HepG2 (cell line): ENCODE data around the gene POLDIP3. TPM values are rescaled to one million over a fixed set of nuclear protein-coding genes. Genes with fewer than 3 reads are reported as not detected.

ENCODE experiments used
- BHLHE40 ChIP-seq: IDR thresholded peaks from 2 replicates; pipeline ENCODE4 v1.6.1; 2011; ENCODE audit warnings: low read length, improper control_type of control experiment
- ELF3 ChIP-seq: IDR thresholded peaks from 2 replicates; pipeline ENCODE4 v1.6.1; 2016; ENCODE audit warnings: missing genetic modification reagents, missing compliant biosample characterization
- ELF4 ChIP-seq: sonication (generic); formaldehyde crosslinking; IDR thresholded peaks from 2 replicates; pipeline ENCODE4 v1.5.0; 2020; ENCODE audit warnings: missing genetic modification reagents, mild to moderate bottlenecking, moderate library complexity, borderline replicate concordance
- FOXP1 ChIP-seq, 2 experiments: fragments of 450-650 bp in 1 of 2; IDR thresholded peaks; 2 replicates each; pipeline ENCODE4 v1.6.1; 2017 to 2018; ENCODE audit warnings: antibody characterized with exemption in 1 of 2
- KLF13 ChIP-seq: sonication (generic); formaldehyde crosslinking; IDR thresholded peaks from 2 replicates; pipeline ENCODE4 v1.4.0; 2020; ENCODE audit warnings: mild to moderate bottlenecking, missing genetic modification reagents
- MYC ChIP-seq: sonication (generic); formaldehyde crosslinking; IDR thresholded peaks from 2 replicates; pipeline ENCODE4 v1.9.0; 2021; ENCODE audit warnings: missing genetic modification reagents, borderline replicate concordance
- NONO ChIP-seq, 2 experiments: fragments of 450-650 bp in 1 of 2; sonication (generic) in 1 of 2; formaldehyde crosslinking in 1 of 2; IDR thresholded peaks in 1 of 2; conservative IDR thresholded peaks in 1 of 2; 2 replicates each; pipeline versions ENCODE4 v1.6.1 to v1.8.0; 2017 to 2022; ENCODE audit warnings: mild to moderate bottlenecking in 1 of 2, missing genetic modification reagents in 1 of 2, moderate library complexity in 1 of 2
- NR2F6 ChIP-seq, 2 experiments: IDR thresholded peaks; 2 replicates each; pipeline ENCODE4 v1.6.1; 2016; ENCODE audit warnings: antibody characterized with exemption in 1 of 2, mild to moderate bottlenecking in 1 of 2
- RBM22 ChIP-seq: fragments of 200-400 bp; formaldehyde crosslinking; optimal IDR thresholded peaks from 2 replicates; pipeline ENCODE3; 2017; ENCODE audit warnings: mild to moderate bottlenecking, low read length, moderate library complexity
- RBM39 ChIP-seq: fragments of 200-400 bp; formaldehyde crosslinking; IDR thresholded peaks from one replicate; pipeline ENCODE4 v1.6.1; 2018; ENCODE audit warnings: antibody characterized with exemption, mild to moderate bottlenecking, low read depth, low read length; ENCODE audit not compliant: poor library complexity, severe bottlenecking
- RELA ChIP-seq: sonication (generic); formaldehyde crosslinking; IDR thresholded peaks from 2 replicates; pipeline ENCODE4 v1.4.0; 2020; ENCODE audit warnings: missing genetic modification reagents
- RNF2 ChIP-seq: fragments of 450-650 bp; conservative IDR thresholded peaks from 2 replicates; pipeline ENCODE4 v1.6.1; 2016; ENCODE audit warnings: low read depth
- SNRNP70 ChIP-seq: fragments of 200-400 bp; formaldehyde crosslinking; IDR thresholded peaks from 2 replicates; pipeline ENCODE4 v1.6.1; 2017; ENCODE audit warnings: mild to moderate bottlenecking, low read depth, low read length, moderate library complexity
- SOX13 ChIP-seq, 3 experiments: fragments of 450-650 bp in 1 of 3; sonication (generic) in 1 of 3; formaldehyde crosslinking in 1 of 3; IDR thresholded peaks in 2 of 3; conservative IDR thresholded peaks in 1 of 3; 2 replicates each; pipeline versions ENCODE4 v1.5.0 to v1.6.1; 2016 to 2020; ENCODE audit warnings: antibody characterized with exemption in 1 of 3, mild to moderate bottlenecking in 1 of 3, missing compliant biosample characterization in 1 of 3, missing genetic modification reagents in 1 of 3, moderate library complexity in 1 of 3
- ZMYM4 ChIP-seq: sonication (generic); formaldehyde crosslinking; IDR thresholded peaks from 2 replicates; pipeline ENCODE4 v1.8.1; 2023; ENCODE audit warnings: mild to moderate bottlenecking, missing genetic modification reagents
- ZNF251 ChIP-seq: sonication (generic); formaldehyde crosslinking; IDR thresholded peaks from 2 replicates; pipeline ENCODE4 v1.9.0; 2021; ENCODE audit warnings: mild to moderate bottlenecking, missing genetic modification reagents
- ZNF563 ChIP-seq: sonication (generic); formaldehyde crosslinking; IDR thresholded peaks from 2 replicates; pipeline ENCODE4 v1.8.0; 2022; ENCODE audit warnings: mild to moderate bottlenecking, moderate library complexity, missing genetic modification reagents
- polyA plus RNA-seq, 8 experiments: library from polyadenylated mRNA; depleted of rRNA in 3 of 8; stranded (reverse) in 7 of 8; unstranded in 1 of 8; fragments of >200 nt; fragmentation: Illumina TruSeq in 4 of 8; extraction: Trizol in 4 of 8; gene quantifications; 2 replicates each; pipeline versions ENCODE4 v1.2.1 to v1.2.3, GENCODE V29; 2011 to 2016; ENCODE audit warnings: low read depth in 4 of 8, missing spikeins in 1 of 8, mixed read lengths in 1 of 8; ENCODE audit not compliant: insufficient read depth in 1 of 8
- total RNA-seq, 5 experiments: library from RNA; depleted of rRNA; stranded (reverse); fragments of >200 nt; fragmentation: Illumina TruSeq; extraction: Trizol; gene quantifications; 2 replicates each; pipeline ENCODE4 v1.2.3, GENCODE V29; 2016; ENCODE audit warnings: low read depth in 1 of 5
- TF ChIP-seq, protein P1 (sequence below): sonication (generic); formaldehyde crosslinking; IDR thresholded peaks from 2 replicates; pipeline ENCODE4 v1.5.0; 2020; ENCODE audit warnings: missing genetic modification reagents
- TF ChIP-seq, protein P2 (sequence below): sonication (generic); formaldehyde crosslinking; IDR thresholded peaks from 2 replicates; pipeline ENCODE4 v1.5.0; 2020; ENCODE audit warnings: missing genetic modification reagents
- TF ChIP-seq, protein P3 (sequence below): sonication (generic); formaldehyde crosslinking; IDR thresholded peaks from 2 replicates; pipeline ENCODE4 v1.8.1; 2023; ENCODE audit warnings: mild to moderate bottlenecking, moderate library complexity, missing genetic modification reagents
- TF ChIP-seq, protein P4 (sequence below): sonication (generic); formaldehyde crosslinking; IDR thresholded peaks from 2 replicates; pipeline ENCODE4 v1.4.0; 2020; ENCODE audit warnings: mild to moderate bottlenecking, missing genetic modification reagents
- TF ChIP-seq, protein P5 (sequence below): sonication (generic); formaldehyde crosslinking; conservative IDR thresholded peaks from 2 replicates; pipeline ENCODE4 v1.5.0; 2020; ENCODE audit warnings: missing genetic modification reagents
- TF ChIP-seq, protein P6 (sequence below): IDR thresholded peaks from 2 replicates; pipeline ENCODE4 v1.6.1; 2016; ENCODE audit warnings: control low read depth

The POLDIP3 gene
- total and polyA plus RNA-seq, 2 of the 13 experiments (the other 11 are each of a cell fraction or from before 2014, with no cell fraction given): 45.8 to 47.4 TPM

DNA sequence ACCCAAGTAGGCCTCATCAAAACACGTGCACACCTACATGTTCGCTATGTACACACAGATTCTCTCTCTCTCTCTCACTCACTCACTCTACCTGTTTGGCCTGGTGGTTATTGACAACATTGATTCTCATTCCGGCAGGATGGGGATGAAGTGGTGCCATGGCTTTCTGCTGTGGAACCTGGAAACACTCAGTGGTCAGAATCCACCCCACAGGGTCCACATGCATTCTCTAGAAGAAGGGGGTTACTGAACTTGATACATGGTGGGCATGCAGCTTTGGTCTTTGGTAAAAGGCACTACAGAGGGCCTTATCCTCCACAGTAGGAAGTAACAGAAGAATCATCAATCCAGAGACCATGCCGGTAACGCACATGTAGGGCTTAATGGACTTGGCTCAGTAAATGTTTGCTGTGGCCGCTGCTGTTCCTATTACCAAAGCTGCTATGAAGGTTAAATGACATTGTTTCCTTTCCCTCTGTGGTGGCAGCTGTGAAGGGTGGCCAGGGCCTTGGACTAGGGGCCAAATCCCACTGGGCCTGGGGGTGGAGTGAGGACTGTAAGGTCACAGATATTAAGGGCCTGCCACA lies 12.7 kb downstream of the POLDIP3 start (continued):
- no peak for TF ChIP-seq ZNF251 (CRISPR knock-in tag)
- no peak for TF ChIP-seq RBM39
- TF ChIP-seq ZMYM4 (CRISPR knock-in tag): peak; percentile 74
- no peak for TF ChIP-seq RNF2
- no peak for TF ChIP-seq NONO (IDR thresholded peaks at IDR 0.05)
- TF ChIP-seq NONO (CRISPR knock-in tag; conservative IDR thresholded peaks at IDR 0.05): peak; percentile 82
- TF ChIP-seq MYC: peak; percentile 89
- TF ChIP-seq, protein P1, sequence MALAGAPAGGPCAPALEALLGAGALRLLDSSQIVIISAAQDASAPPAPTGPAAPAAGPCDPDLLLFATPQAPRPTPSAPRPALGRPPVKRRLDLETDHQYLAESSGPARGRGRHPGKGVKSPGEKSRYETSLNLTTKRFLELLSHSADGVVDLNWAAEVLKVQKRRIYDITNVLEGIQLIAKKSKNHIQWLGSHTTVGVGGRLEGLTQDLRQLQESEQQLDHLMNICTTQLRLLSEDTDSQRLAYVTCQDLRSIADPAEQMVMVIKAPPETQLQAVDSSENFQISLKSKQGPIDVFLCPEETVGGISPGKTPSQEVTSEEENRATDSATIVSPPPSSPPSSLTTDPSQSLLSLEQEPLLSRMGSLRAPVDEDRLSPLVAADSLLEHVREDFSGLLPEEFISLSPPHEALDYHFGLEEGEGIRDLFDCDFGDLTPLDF (CRISPR knock-in tag): no peak
- no peak for TF ChIP-seq RBM22
- TF ChIP-seq, protein P2, sequence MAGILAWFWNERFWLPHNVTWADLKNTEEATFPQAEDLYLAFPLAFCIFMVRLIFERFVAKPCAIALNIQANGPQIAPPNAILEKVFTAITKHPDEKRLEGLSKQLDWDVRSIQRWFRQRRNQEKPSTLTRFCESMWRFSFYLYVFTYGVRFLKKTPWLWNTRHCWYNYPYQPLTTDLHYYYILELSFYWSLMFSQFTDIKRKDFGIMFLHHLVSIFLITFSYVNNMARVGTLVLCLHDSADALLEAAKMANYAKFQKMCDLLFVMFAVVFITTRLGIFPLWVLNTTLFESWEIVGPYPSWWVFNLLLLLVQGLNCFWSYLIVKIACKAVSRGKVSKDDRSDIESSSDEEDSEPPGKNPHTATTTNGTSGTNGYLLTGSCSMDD (CRISPR knock-in tag): no peak
- no peak; the same call in 1 of the 2 replicates for TF ChIP-seq SOX13 (IDR thresholded peaks at IDR 0.05)
- TF ChIP-seq SOX13 (CRISPR knock-in tag; conservative IDR thresholded peaks at IDR 0.05 in 1 of 2, IDR thresholded peaks at IDR 0.05 in 1 of 2): peak in 1 of 2 experiments; percentile 75; a peak in 2 of 4 replicates
- no peak for TF ChIP-seq FOXP1 (IDR thresholded peaks at IDR 0.05)
- TF ChIP-seq FOXP1 (CRISPR knock-in tag; IDR thresholded peaks at IDR 0.05): peak; percentile 5; the same call in 1 of the 2 replicates
- no peak for TF ChIP-seq RELA
- TF ChIP-seq NR2F6 (IDR thresholded peaks at IDR 0.05): peak; percentile 72
- TF ChIP-seq NR2F6 (CRISPR knock-in tag; IDR thresholded peaks at IDR 0.05): peak; percentile 70
- TF ChIP-seq, protein P3, sequence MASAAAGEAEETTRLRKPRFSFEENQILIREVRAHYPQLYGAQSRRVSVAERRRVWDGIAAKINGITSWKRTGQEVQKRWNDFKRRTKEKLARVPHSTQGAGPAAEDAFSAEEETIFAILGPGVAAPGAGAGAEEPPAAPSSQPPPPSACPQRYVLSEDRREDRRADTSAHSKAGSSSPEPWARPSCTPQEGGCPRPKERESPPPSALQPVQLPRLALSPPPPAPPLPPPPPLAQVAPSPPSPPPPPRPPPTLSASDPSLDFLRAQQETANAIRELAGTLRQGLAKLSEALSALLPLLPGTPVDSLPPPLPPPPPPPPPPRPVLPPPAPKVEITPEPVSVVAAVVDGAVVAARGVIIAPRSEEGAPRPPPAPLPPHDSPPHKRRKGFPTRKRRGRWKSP: peak; percentile 68; the same call in 1 of the 2 replicates
- TF ChIP-seq, protein P4, sequence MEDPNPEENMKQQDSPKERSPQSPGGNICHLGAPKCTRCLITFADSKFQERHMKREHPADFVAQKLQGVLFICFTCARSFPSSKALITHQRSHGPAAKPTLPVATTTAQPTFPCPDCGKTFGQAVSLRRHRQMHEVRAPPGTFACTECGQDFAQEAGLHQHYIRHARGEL (CRISPR knock-in tag): no peak
- TF ChIP-seq, protein P5, sequence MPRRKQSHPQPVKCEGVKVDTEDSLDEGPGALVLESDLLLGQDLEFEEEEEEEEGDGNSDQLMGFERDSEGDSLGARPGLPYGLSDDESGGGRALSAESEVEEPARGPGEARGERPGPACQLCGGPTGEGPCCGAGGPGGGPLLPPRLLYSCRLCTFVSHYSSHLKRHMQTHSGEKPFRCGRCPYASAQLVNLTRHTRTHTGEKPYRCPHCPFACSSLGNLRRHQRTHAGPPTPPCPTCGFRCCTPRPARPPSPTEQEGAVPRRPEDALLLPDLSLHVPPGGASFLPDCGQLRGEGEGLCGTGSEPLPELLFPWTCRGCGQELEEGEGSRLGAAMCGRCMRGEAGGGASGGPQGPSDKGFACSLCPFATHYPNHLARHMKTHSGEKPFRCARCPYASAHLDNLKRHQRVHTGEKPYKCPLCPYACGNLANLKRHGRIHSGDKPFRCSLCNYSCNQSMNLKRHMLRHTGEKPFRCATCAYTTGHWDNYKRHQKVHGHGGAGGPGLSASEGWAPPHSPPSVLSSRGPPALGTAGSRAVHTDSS: no peak
- no peak for TF ChIP-seq ELF4 (CRISPR knock-in tag)
- TF ChIP-seq ELF3 (CRISPR knock-in tag): peak; percentile 78
- TF ChIP-seq KLF13 (CRISPR knock-in tag): no peak
- 0 out of 2 replicates have a peak, but pooled peaks have one; percentile 19 for TF ChIP-seq BHLHE40
- TF ChIP-seq, protein P6, sequence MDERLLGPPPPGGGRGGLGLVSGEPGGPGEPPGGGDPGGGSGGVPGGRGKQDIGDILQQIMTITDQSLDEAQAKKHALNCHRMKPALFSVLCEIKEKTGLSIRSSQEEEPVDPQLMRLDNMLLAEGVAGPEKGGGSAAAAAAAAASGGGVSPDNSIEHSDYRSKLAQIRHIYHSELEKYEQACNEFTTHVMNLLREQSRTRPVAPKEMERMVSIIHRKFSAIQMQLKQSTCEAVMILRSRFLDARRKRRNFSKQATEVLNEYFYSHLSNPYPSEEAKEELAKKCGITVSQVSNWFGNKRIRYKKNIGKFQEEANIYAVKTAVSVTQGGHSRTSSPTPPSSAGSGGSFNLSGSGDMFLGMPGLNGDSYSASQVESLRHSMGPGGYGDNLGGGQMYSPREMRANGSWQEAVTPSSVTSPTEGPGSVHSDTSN (CRISPR knock-in tag): no peak
- TF ChIP-seq ZNF563 (CRISPR knock-in tag): no peak
- TF ChIP-seq SNRNP70: no peak
